Left forelimb (tissue), 1 donor: Measurements from ENCODE around the gene SHD.
A peak's percentile ranks its signal among the peaks of the same experiment; 100 is the strongest.
"Not testable (repeated sequence)": the region's sequence is repeated elsewhere in the genome, so short reads cannot be mapped to it uniquely, and the experiment has no call there.

Source experiments
- DNase-seq: peaks from one replicate; pipeline ENCODE4 v3.0.0-alpha.2; 2018; ENCODE audit warnings: low spot score

SHD gene

GRCh38 chr19:4327252-4327876, 48.3 kb downstream of the SHD start:
- peak; percentile 77 for DNase-seq

- no peak for DNase-seq
Observed at GRCh38 chr19:4327877-4328242, 48.8 kb downstream of the SHD start.

GRCh38 chr19:4328243-4328990, 49.4 kb downstream of the SHD start:
- DNase-seq = peak; percentile 98

GRCh38 chr19:4328991-4329681, 50.1 kb downstream of the SHD start:
- not testable (repeated sequence) for DNase-seq

- no peak for DNase-seq
Observed at GRCh38 chr19:4329858-4330257, 50.8 kb downstream of the SHD start.

GRCh38 chr19:4334929-4335570, 56.0 kb downstream of the SHD start:
- DNase-seq = no peak

- DNase-seq = no peak
Observed at GRCh38 chr19:4337906-4338440, 58.9 kb downstream of the SHD start.

- no peak for DNase-seq
Observed at GRCh38 chr19:4338441-4339355, 59.6 kb downstream of the SHD start, which contains the start of gene STAP2. STAP2 (minus strand) TSS chr19:4338827; CDS start chr19:4338753, 74 bp downstream.
